GM19193 (cell line): ENCODE measurements around the gene ANXA6.
A peak's percentile ranks its signal among the peaks of the same experiment; 100 is the strongest.

ENCODE experiments used
- POLR2A ChIP-seq: IDR thresholded peaks from 4 replicates; pipeline ENCODE4 v1.6.1; 2011; ENCODE audit not compliant: insufficient read depth, insufficient read length; ENCODE audit errors: extremely low read depth

Gene ANXA6

GRCh38 chr5:151077967-151078366 is 79.6 kb downstream of the ANXA6 start:
- no peak for TF ChIP-seq POLR2A

GRCh38 chr5:151077419-151077818 is 80.2 kb downstream of the ANXA6 start:
- TF ChIP-seq POLR2A, result peak; percentile 24

- TF ChIP-seq POLR2A, result no peak
Observed at GRCh38 chr5:151076616-151077015, 81.0 kb downstream of the ANXA6 start.

GRCh38 chr5:151075698-151076331 is 81.8 kb downstream of the ANXA6 start:
- peak; percentile 29 for TF ChIP-seq POLR2A

GRCh38 chr5:151074557-151074956 is 83.0 kb downstream of the ANXA6 start:
- TF ChIP-seq POLR2A, result no peak

GRCh38 chr5:151073280-151073679 is 84.3 kb downstream of the ANXA6 start:
- no peak for TF ChIP-seq POLR2A

GRCh38 chr5:151072630-151073025 is 85.0 kb downstream of the ANXA6 start:
- no peak for TF ChIP-seq POLR2A

- TF ChIP-seq POLR2A, result no peak
Observed at GRCh38 chr5:151071848-151072629, 85.5 kb downstream of the ANXA6 start.

- TF ChIP-seq POLR2A, result no peak
Observed at GRCh38 chr5:151071021-151071420, 86.6 kb downstream of the ANXA6 start.

- no peak for TF ChIP-seq POLR2A
Observed at GRCh38 chr5:151070449-151070848, 87.1 kb downstream of the ANXA6 start.

GRCh38 chr5:151068433-151069197 is 89.0 kb downstream of the ANXA6 start:
- peak; percentile 36 for TF ChIP-seq POLR2A

- TF ChIP-seq POLR2A, result no peak
Observed at GRCh38 chr5:151067632-151068432, 89.7 kb downstream of the ANXA6 start.

- no peak for TF ChIP-seq POLR2A
Observed at GRCh38 chr5:151066920-151067319, 90.7 kb downstream of the ANXA6 start.

- TF ChIP-seq POLR2A, result no peak
Observed at GRCh38 chr5:151065609-151066008, 92.0 kb downstream of the ANXA6 start.

GRCh38 chr5:151064916-151065499 is 92.6 kb downstream of the ANXA6 start:
- no peak for TF ChIP-seq POLR2A
